GM12878 (cell line): ENCODE data around the gene ZNF548. TPM values are rescaled to one million over a fixed set of nuclear protein-coding genes. Genes with fewer than 3 reads are reported as not detected.

Source experiments
- ATAC-seq: fragments of 200-7000 bp; cut with Tn5 transposase; 3 replicates; pipeline ENCODE4 v1.9.1; 2020; ENCODE audit warnings: mild to moderate bottlenecking, moderate library complexity
- BruUV-seq: library from RNA; stranded (reverse); fragments of 400-500 nt; replicated peaks from 2 replicates; lab custom pipeline; 2021; lab: Mats Ljungman, UMichigan
- CTCF ChIA-PET: fragments of 300-600 bp; sonication (Branson Sonifier 250); formaldehyde crosslinking; extraction: SDS; loops from one replicate; lab custom pipeline; 2021; ENCODE audit warnings: inconsistent platforms; lab: Yijun Ruan, JAX
- POLR2A ChIA-PET: fragments of 350-600 bp; formaldehyde crosslinking; extraction: SDS; loops from one replicate; lab custom pipeline; 2021; ENCODE audit warnings: inconsistent platforms; lab: Charles Lee
- RAD21 ChIA-PET: fragments of 300-600 bp; sonication (Branson Sonifier 250); formaldehyde crosslinking; loops from one replicate; lab custom pipeline; 2023; ENCODE audit warnings: antibody characterized with exemption; ENCODE audit not compliant: unreplicated experiment; lab: Charles Lee
- SMC1A ChIA-PET: fragments of 300-600 bp; sonication (Branson Sonifier 250); formaldehyde crosslinking; loops from one replicate; lab custom pipeline; 2023; ENCODE audit not compliant: unreplicated experiment, uncharacterized antibody; lab: Charles Lee
- DNase-seq: peaks from one replicate; pipeline ENCODE4 v3.0.0-alpha.2; 2011; ENCODE audit warnings: low read depth, low spot score
- FAIRE-seq: peaks from 3 replicates; lab custom pipeline; 2011; peaks lifted over from hg19 to GRCh38; lab: Jason Lieb, UNC
- H2AFZ ChIP-seq: 2 replicates; pipeline ENCODE4 v1.6.0; 2011; ENCODE audit warnings: low read depth, low read length, control low read depth; ENCODE audit not compliant: control insufficient read depth
- H3K27ac ChIP-seq: 2 replicates; pipeline ENCODE4 v1.5.1; 2011; ENCODE audit warnings: control low read depth; ENCODE audit not compliant: control insufficient read depth, insufficient read depth
- H3K27me3 ChIP-seq, 2 experiments: replicated peaks in 1 of 2; 2 replicates each; pipeline versions ENCODE4 v1.6.0 to v1.6.1; 2011; ENCODE audit warnings: low read length in 1 of 2; ENCODE audit not compliant: control insufficient read depth in 2 of 2, insufficient read depth in 2 of 2
- H3K36me3 ChIP-seq, 2 experiments: 2 replicates each; pipeline ENCODE4 v1.5.1; 2011; ENCODE audit warnings: low read length in 1 of 2; ENCODE audit not compliant: control insufficient read depth in 2 of 2, insufficient read depth in 2 of 2
- H3K4me1 ChIP-seq: 2 replicates; pipeline ENCODE4 v1.6.1; 2011; ENCODE audit warnings: mild to moderate bottlenecking, low read length, moderate library complexity, mixed read lengths; ENCODE audit not compliant: control insufficient read depth, insufficient read depth
- H3K4me2 ChIP-seq: 2 replicates; pipeline ENCODE4 v1.6.0; 2011; ENCODE audit warnings: control low read depth; ENCODE audit not compliant: control insufficient read depth, insufficient read depth
- H3K4me3 ChIP-seq: fragments of 200-600 bp; sonication (generic); 2 replicates; pipeline ENCODE4 v1.5.1; 2016
- H3K79me2 ChIP-seq: 2 replicates; pipeline ENCODE4 v1.6.0; 2011; ENCODE audit warnings: low read length; ENCODE audit not compliant: control insufficient read depth, insufficient read depth
- H3K9ac ChIP-seq: 2 replicates; pipeline ENCODE4 v1.8.0; 2011; ENCODE audit warnings: low read length, control low read depth, mixed read lengths; ENCODE audit not compliant: control insufficient read depth, insufficient read depth
- H3K9me3 ChIP-seq: replicated peaks from 3 replicates; pipeline ENCODE4 v1.5.1; 2011; ENCODE audit warnings: mild to moderate bottlenecking, low read length; ENCODE audit not compliant: control insufficient read depth, insufficient read depth
- H4K20me1 ChIP-seq: 2 replicates; pipeline ENCODE4 v1.6.0; 2011; ENCODE audit not compliant: control insufficient read depth, insufficient read depth
- BCL11A ChIP-seq: IDR thresholded peaks from 2 replicates; pipeline ENCODE4 v1.6.1; 2011; ENCODE audit warnings: low read depth, low read length
- CBX5 ChIP-seq: sonication (generic); IDR thresholded peaks from 2 replicates; pipeline ENCODE4 v1.6.1; 2016; ENCODE audit warnings: low read depth, moderate library complexity, mild to moderate bottlenecking, inconsistent platforms
- CUX1 ChIP-seq: IDR thresholded peaks from 2 replicates; pipeline ENCODE4 v1.6.1; 2012; ENCODE audit warnings: improper control_type of control experiment, low read depth, low read length; ENCODE audit not compliant: insufficient replicate concordance
- EED ChIP-seq: sonication (generic); IDR thresholded peaks from 2 replicates; pipeline ENCODE4 v1.6.1; 2016; ENCODE audit warnings: antibody characterized with exemption, low read depth
- EGR1 ChIP-seq, 2 experiments: IDR thresholded peaks; 1 replicate in 1 of 2; 2 replicates in 1 of 2; pipeline ENCODE4 v1.6.1; 2011 to 2012; ENCODE audit warnings: low read depth in 2 of 2, low read length in 2 of 2, borderline replicate concordance in 1 of 2, mild to moderate bottlenecking in 1 of 2, moderate library complexity in 1 of 2
- ELK1 ChIP-seq: IDR thresholded peaks from 2 replicates; pipeline ENCODE4 v1.6.1; 2012; ENCODE audit warnings: low read depth, low read length, improper control_type of control experiment
- EP300 ChIP-seq, 2 experiments: fragments of 150-350 bp in 1 of 2; IDR thresholded peaks; 2 replicates each; pipeline ENCODE4 v1.6.1; 2011 to 2012; ENCODE audit warnings: low read depth in 2 of 2, low read length in 2 of 2, borderline replicate concordance in 1 of 2, improper control_type of control experiment in 1 of 2, inconsistent platforms in 1 of 2; ENCODE audit not compliant: control insufficient read depth in 1 of 2
- NFIC ChIP-seq: IDR thresholded peaks from 2 replicates; pipeline ENCODE4 v1.6.1; 2012; ENCODE audit warnings: low read depth, mild to moderate bottlenecking, inconsistent platforms, low read length, moderate library complexity
- NR2C2 ChIP-seq: IDR thresholded peaks from 2 replicates; pipeline ENCODE4 v1.6.1; 2011; ENCODE audit warnings: borderline replicate concordance, low read depth; ENCODE audit not compliant: control insufficient read depth, insufficient read length
- PAX8 ChIP-seq: fragments of 450-650 bp; IDR thresholded peaks from 2 replicates; pipeline ENCODE4 v1.6.1; 2017; ENCODE audit warnings: mild to moderate bottlenecking, moderate library complexity
- PML ChIP-seq: IDR thresholded peaks from 2 replicates; pipeline ENCODE4 v1.6.1; 2012; ENCODE audit warnings: low read length, inconsistent platforms
- RAD21 ChIP-seq: IDR thresholded peaks from 2 replicates; pipeline ENCODE4 v1.6.1; 2011; ENCODE audit warnings: mild to moderate bottlenecking, low read depth, low read length, moderate library complexity; ENCODE audit not compliant: insufficient read depth
- RBBP5 ChIP-seq: fragments of 200-600 bp; sonication (generic); conservative IDR thresholded peaks from 2 replicates; pipeline ENCODE4 v1.6.1; 2016
- RUNX3 ChIP-seq: IDR thresholded peaks from 2 replicates; pipeline ENCODE4 v1.6.1; 2012; ENCODE audit warnings: low read length, inconsistent platforms
- ZNF207 ChIP-seq: fragments of 450-650 bp; IDR thresholded peaks from 2 replicates; pipeline ENCODE4 v1.6.1; 2014; ENCODE audit warnings: antibody characterized with exemption, mild to moderate bottlenecking, borderline replicate concordance
- ZNF687 ChIP-seq: fragments of 450-650 bp; IDR thresholded peaks from 2 replicates; pipeline ENCODE4 v1.6.1; 2017; ENCODE audit warnings: mild to moderate bottlenecking, moderate library complexity
- in situ Hi-C: fragments of 300-500 bp; cut with MboI; formaldehyde crosslinking; loops from 9 replicates; pipeline ENCODE4 v1.14.3; 2018; ENCODE audit warnings: mixed read lengths
- intact Hi-C: fragments of 100-400 bp; cut with micrococcal nuclease; formaldehyde crosslinking; loops from one replicate; pipeline ENCODE4 v1.14.2; 2022; ENCODE audit not compliant: unreplicated experiment
- polyA plus RNA-seq, 11 experiments: library from polyadenylated mRNA; depleted of rRNA in 4 of 11; unstranded in 6 of 11; stranded (reverse) in 5 of 11; fragments of >200 nt; fragmentation: Nextera tagmentation in 4 of 11; fragmentation: Illumina TruSeq in 1 of 11; extraction: Ambion mirVana in 4 of 11; extraction: Trizol in 1 of 11; gene quantifications; 1 replicate in 1 of 11; 2 replicates in 10 of 11; pipeline versions ENCODE4 v1.2.1 to v1.2.3, GENCODE V29; 2011 to 2016; ENCODE audit warnings: inconsistent platforms in 2 of 11, missing spikeins in 2 of 11, low read depth in 1 of 11
- total RNA-seq, 4 experiments: library from RNA; depleted of rRNA in 3 of 4; stranded (reverse); fragments of >200 nt in 3 of 4; fragmentation: Illumina TruSeq in 1 of 4; extraction: Trizol in 1 of 4; gene quantifications; 2 replicates each; pipeline versions ENCODE4 v1.2.1 to v1.2.3, GENCODE V29; 2013 to 2021

ZNF548 gene
- total and polyA plus RNA-seq, 10 of the 15 experiments (the other 5 are each of a cell fraction or from before 2014, with no cell fraction given): 3.9 to 44.8 (median 16.5) TPM

GRCh38 chr19:57359300-57359699, 30.4 kb upstream of the ZNF548 start:
- Histone ChIP-seq H3K4me1 (no peaks in the 10 kb centered on the region), H3K4me2 (no peak overlapping the region), H3K27me3 (no peaks in the 10 kb centered on the region), H3K4me3 (no peak overlapping the region), H3K27ac (no peak overlapping the region), H4K20me1 (no peaks in the 10 kb centered on the region), H3K9ac (no peak overlapping the region), H3K9me3 (peaks cover 14% of the 10 kb centered on the region; the same call in 1 of the 3 replicates), H3K79me2 (peaks cover 5% of the 10 kb centered on the region), H3K36me3 (peaks cover 10 to 27% of the 10 kb centered on the region in 2 experiments), H2AFZ (no peak overlapping the region)
- in situ Hi-C loops: no loop called here
- RAD21 ChIA-PET: no interaction called here
- SMC1A ChIA-PET: no interaction called here
- no peak for FAIRE-seq
- ATAC-seq: no peak
- DNase-seq: no peak
- CTCF ChIA-PET: no interaction called here
- POLR2A ChIA-PET: no interaction called here
- no TSS peak for BruUV-seq
- intact Hi-C loops: no loop called here
- TF ChIP-seq EP300 (IDR thresholded peaks at IDR 0.05; ENCODE audit: borderline replicate concordance in 1 of 2, control insufficient read depth in 1 of 2, low read depth in 2 of 2, low read length in 2 of 2) (no peak), NFIC (no peak), RUNX3 (no peak), PML (no peak), CBX5 (no peak), RBBP5 (no peak), ELK1 (no peak), NR2C2 (no peak), ZNF207 (no peak), RAD21 (no peak), BCL11A (no peak), PAX8 (no peak), EED (no peak), ZNF687 (no peak), CUX1 (no peak), EGR1 (IDR thresholded peaks at IDR 0.05; ENCODE audit: borderline replicate concordance in 1 of 2, low read depth in 2 of 2, low read length in 2 of 2) (no peak)
